Stimulated activated naive CD4-positive, alpha-beta T cell treated with Interleukin-2 at 50 U/mL for 16 hours (primary cell): ENCODE measurements around the gene TEX47.

Source experiments
- DNase-seq: peaks from one replicate; lab custom pipeline; 2025; lab: John Stamatoyannopoulos, UW

TEX47 gene

GRCh38 chr7:88795553-88795952 lies at the start of gene TEX47:
TEX47 (minus strand) TSS chr7:88795737; CDS start chr7:88794942, 795 bp downstream.
- no peak for DNase-seq

DNA sequence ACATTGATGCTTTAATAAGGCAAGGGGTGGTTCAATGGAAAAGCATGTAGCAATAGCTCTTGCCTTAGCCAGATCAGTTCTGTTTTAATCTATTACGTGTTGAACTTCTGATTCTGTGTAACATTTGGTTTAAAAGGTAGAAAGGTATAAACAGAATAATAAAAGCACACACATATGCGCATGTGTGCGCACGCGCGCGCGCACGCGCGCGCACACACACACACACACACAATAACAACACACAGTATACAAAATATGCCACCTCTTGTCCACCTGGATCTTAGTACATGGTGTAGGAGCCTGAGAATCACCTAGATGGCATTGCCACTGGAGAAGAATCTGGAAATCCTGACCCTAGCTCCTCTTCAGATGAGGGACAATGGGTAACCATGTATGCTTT lies 49.6 kb upstream of the TEX47 start:
- DNase-seq = no peak

GRCh38 chr7:88842201-88842600 lies 46.7 kb upstream of the TEX47 start:
- no peak for DNase-seq

GRCh38 chr7:88835147-88835728 lies 39.7 kb upstream of the TEX47 start:
- no peak for DNase-seq

DNA sequence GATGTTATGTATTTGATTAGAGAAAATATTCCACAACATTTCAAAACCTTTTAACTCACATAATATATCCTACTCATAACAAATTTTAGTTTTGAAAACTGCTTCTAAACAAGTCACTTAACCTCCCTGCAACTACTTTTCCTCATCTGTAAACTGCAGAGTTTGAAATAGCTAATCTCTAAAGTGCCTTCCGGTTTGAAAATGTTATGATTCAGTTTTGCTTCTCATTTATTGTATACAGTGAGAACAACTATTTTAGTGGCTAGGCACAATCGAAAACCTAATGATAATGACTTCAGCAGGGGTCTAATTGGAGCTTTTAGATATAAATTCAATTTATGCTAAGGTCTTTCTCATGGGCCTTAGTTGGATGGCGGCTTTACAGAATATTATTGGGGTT lies 30.7 kb upstream of the TEX47 start:
- no peak for DNase-seq

GRCh38 chr7:88818552-88818951 lies 23.0 kb upstream of the TEX47 start:
- no peak for DNase-seq

GRCh38 chr7:88806280-88807037 lies 10.9 kb upstream of the TEX47 start:
- DNase-seq = no peak

DNA sequence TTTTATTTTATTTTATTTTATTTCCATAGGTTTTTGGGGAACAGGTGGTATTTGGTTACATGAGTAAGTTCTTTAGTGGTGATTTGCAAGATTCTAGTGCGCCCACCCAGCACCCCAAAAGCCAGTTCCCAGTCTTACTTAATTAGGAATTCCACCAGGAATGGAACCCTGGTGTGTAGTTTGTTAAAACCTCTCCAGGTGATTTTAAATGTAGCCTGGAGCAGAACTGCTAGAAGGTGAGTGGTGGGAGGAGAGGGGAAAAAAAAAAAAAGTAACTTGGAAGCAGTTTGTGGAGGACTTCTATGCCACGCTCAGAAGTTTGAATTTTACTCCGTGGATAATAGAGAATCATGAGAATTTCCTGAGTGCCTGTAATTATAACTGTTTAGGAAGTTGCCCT lies 5.5 kb upstream of the TEX47 start:
- no peak for DNase-seq

- DNase-seq = no peak
Measured at GRCh38 chr7:88792361-88792760, 3.2 kb downstream of the TEX47 start.

GRCh38 chr7:88791891-88792290 lies 3.6 kb downstream of the TEX47 start:
- no peak for DNase-seq

- no peak for DNase-seq
Measured at GRCh38 chr7:88789480-88790064, 6.0 kb downstream of the TEX47 start.

- DNase-seq = no peak
Measured at GRCh38 chr7:88787777-88788176, 7.8 kb downstream of the TEX47 start.

DNA sequence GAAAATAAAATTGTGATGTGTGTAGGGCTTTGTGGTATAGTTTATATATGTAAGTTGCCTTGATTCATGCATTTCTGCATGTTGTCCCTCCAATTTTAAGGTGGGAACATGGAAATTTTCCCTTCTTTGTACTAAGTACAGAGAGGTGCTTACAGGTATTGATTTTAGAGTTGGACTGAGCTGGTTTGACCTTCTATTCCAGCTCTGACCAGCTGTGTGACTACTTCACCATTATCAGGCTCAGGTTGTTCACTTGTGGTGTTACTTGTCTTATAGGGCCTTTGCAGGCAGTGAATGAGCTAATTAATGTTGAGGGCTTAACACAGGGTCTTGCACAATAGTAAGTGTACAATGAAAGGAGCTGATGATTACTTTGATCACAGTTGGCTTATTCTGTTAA lies 19.7 kb downstream of the TEX47 start:
- DNase-seq = no peak

DNA sequence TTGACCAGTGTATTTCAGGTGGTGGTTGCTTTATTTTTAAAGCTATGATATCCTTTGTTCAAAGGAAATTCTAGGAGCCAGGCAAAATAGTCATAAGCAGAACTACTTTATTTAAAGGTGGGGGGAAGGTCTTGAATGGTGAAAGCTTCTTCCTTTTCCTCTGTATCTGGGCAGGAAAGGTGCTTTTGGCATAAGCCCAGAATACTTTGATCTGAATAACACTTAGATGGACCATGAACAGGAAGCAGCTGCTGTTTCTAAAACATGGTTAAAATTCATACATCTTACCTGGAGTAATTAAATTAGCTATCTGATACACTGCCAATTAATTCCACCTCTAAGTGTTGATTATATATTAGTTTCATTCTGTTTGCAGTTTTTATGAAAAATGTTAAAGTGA lies 22.8 kb downstream of the TEX47 start:
- DNase-seq = no peak

DNA sequence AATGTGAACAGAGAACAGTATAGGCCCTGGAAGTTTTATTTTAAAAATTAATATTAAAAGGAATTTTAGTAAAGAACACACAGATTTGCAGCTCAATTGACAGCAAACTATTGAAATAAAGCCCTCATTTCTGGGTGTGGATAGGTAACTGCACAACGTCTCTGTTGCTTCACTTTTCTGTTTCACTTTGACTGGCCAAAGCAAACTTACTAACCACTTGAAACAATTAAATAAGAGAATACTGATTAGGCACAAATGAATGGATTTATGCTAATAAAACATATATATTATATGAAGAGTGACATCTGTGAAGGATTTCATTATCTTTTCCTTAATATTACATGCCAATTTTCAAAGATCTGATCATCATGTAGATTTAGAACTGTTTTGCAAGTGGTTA lies 24.1 kb downstream of the TEX47 start:
- DNase-seq = no peak

DNA sequence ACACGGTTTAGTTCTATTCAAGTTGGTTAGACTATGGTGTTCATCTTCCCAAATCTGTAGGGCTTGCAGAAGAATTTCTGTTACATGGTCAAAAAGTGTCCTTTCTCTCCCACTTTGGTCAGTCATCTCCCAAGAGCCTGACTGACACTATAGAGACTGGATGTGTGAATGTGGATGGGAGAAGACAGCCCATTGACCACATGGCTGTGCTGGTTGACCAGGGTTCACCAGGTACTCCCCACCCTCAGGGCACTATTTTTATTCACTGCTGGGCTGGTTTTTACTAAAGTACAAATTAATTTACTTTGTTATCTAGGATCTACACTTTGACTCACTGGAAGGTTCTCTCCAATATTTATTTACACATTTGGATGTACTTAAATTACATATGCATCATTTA lies 33.8 kb downstream of the TEX47 start:
- DNase-seq = no peak

- DNase-seq = no peak
Measured at GRCh38 chr7:88760136-88760515, 35.4 kb downstream of the TEX47 start.

DNA sequence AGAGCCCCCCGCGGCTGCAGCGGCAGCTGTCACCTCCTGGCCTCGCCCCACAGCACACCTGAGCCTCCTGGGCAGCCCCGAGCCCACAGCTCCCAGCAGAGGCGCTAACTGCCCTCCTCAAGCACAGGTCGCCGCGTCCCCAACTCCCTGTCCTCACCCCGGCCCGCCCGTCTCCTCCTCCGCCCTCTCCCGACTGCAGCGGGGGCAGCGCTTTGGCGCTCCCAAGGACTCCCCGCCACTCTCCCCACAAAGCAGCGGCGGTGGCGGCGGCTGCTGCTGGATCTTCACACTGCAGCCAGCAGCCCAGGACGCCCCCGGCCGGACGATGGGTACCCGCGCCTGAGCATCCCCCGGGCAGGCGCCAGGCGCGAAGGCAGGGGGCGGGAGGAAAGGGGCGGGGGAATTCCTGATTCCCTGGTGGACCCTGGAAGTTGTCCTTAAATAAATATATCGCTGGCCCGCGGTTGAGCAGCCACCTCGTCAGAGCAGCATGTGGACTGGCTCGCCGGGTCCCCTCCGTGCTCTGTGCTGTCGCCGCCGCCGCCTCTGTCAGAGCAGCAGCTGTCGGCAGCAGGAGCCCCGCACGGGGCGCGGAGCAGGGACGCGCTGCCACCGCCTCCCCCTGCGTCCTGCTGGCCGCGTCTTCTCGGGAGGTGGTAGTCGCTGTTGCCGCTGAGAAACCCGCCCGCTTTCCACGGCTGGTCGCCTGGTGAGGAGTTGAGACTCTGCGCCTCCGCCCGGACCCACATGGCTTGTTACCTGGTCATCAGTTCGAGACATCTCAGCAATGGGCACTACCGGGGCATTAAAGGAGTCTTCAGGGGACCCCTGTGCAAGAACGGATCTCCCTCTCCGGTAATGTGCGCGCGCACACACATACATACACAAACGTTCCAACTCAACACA lies 36.1 kb downstream of the TEX47 start, which contains the start of gene ZNF804B:
ZNF804B (plus strand) TSS at position 471 of the 906 bp plus-strand sequence; CDS start at position 748, 277 bp downstream.
- DNase-seq = no peak

GRCh38 chr7:88758381-88759229 lies 36.9 kb downstream of the TEX47 start:
- no peak for DNase-seq

DNA sequence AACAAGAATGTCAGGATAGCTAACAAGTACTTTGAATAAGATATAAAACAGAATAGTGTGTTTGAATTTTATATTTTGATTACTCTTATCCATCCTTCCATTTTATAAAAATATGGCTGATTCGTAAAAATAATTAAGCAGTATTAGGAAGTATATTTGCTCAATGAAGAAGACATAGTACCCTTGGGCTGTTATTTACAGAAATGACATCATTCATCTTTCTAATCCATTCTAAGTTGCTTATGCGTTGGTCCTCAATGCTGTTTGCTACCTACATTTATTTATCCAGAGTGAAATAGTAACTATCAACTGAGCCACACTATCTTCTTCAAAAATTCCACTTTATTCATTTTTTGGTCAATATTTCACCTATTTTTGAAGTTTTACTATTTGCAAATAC lies 38.2 kb downstream of the TEX47 start:
- DNase-seq = no peak

DNA sequence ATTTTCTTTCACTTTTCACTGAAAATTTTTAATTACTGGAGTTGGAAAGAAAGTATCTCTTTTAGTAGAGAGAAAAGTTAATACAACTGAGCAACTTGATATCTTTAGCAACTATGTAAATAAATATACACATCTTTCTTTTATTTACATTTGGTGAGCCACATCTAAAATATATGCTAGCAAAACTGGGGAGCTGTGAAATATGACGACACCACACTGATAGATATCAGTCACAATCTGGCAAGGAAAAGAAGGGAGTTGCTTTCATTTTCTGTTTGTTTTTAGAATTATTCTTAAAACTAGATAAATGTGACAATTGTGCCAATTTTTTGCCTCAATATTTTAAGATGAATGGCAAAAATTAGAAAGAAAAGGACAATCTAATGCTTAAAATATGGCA lies 38.7 kb downstream of the TEX47 start:
- DNase-seq = no peak
